Renal cortical epithelial cell (primary cell): ENCODE results near the gene TMSB10. TPM values are rescaled to one million over a fixed set of nuclear protein-coding genes. Genes with fewer than 3 reads are reported as not detected.
"Not testable (repeated sequence)": the region's sequence is repeated elsewhere in the genome, so short reads cannot be mapped to it uniquely, and the experiment has no call there.

Experiments used
- DNase-seq: peaks from one replicate; pipeline ENCODE4 v3.0.0-alpha.2; 2011; ENCODE audit warnings: low read depth
- total RNA-seq: library from RNA; depleted of rRNA; stranded (reverse); fragments of >200 nt; gene quantifications from 2 replicates; pipeline ENCODE4 v1.2.3, GENCODE V29; 2014

The TMSB10 gene
- total RNA-seq, 1 donor from 2014 or later = 4,859 TPM

DNA sequence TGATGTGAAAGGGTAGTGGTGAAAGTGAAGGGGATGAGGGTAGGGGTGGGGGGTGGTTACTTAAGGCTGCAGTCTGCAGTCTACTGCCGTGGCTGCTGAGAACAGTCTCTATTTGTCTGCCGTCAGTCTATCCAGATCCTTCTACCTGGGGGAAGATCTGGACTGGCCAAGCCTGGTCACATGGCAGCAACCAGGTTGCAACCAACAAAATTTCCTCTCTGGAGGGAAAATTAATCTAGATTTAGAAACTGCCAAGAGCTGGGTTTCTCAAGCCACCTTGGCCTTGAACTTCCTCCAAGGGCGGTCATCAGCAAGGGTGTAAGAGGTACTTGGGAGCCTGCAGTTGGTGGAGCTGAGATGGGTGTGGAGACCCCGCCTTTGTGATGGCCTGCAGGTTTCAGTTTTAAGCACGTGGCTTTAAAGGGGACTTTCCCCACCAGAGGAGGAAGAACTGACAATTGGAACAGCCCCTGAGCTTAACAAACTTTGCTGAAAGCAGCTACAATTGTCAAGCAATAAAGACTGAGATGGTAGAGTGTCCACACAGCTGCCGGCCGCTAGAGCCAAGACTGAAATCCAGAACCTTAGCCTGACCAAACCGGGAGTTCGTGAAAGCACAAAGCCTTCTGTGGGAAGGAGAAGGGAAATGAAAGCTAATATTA lies 34.1 kb downstream of the TMSB10 start:
- DNase-seq = no peak

DNA sequence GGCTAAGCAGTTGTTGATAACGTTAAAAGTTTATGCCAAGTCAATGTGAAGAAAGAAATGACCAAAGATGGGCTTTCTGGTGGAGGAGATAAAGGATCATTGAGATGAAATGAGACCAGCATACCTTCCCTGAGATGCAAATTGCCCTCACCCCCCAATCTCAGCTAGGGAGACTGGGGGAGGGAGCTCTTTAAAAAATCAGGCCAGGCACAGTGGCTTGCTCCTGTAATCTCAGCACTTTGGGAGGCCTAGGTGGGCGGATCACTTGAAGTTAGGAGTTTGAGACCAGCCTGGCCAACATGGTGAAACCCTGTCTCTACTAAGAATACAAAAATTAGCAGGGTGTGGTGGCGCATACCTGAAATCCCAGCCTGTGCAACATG lies 34.6 kb downstream of the TMSB10 start:
- DNase-seq = no peak

DNA sequence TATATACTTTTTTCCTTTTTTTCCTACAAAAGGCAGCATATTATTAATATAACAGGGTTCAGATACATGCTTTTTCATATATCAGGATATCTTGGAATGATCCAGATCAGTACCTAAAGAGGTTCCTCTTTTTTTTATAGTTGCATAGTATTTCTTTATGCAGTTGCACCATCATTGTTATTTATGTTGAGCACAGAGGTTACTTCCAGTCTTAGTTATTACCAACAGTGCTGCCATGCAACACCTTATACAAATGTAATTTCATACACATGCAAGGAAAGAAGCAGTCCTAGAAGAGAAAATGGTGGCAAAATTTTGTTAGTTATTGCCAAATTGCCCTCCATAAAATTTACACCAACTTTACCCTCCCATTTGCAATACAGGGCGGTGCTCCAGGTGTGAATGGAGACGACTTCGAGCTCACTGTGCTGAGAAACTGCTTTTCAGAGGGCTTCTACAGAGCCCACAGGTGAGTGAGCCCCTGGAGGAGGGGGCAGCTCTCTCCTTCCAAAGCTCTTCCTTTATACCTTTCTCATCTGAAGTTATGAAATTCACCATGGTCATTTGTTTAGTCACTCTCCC lies 35.5 kb downstream of the TMSB10 start:
- DNase-seq = no peak

DNA sequence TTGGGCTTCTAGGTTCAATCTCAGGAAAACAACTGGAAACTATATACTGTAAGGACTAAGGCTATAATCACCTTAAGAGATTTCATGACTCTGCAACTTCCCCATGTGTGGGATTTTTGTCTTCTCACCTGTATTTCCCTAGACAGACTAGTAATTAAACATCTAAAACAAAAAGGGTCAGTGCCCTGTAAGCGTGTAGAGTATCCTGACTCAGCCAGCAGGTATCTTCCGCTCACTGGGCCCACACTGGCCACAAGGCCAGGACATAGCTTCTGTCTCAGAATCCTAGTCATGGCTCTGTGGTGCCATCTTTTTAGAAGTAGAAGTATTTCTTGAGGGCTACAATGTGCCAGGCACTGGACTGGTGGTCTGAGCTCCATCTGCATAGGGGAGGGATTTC lies 36.7 kb downstream of the TMSB10 start:
- peak; percentile 65 for DNase-seq

DNA sequence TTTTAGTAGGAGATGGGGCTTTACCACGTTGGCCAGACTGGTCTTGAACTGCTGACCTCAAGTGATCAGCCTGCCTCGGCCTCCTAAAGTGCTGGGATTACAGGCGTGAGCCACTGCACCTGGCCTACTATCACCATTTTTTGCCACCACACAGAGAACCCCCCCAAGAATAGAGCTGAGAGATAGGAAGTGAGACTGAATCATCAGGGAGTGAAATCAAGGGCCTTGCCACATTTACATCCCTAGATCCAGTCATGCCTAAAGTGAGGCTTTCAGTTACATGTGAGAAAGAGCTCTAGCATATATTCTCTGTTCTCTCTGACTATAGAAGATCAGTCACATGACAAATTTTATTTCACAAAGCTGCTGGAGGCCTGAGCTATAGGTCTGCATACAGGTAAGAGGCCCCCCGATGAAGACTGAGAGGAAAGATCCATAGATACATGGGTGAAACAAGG lies 37.5 kb downstream of the TMSB10 start:
- DNase-seq = no peak

DNA sequence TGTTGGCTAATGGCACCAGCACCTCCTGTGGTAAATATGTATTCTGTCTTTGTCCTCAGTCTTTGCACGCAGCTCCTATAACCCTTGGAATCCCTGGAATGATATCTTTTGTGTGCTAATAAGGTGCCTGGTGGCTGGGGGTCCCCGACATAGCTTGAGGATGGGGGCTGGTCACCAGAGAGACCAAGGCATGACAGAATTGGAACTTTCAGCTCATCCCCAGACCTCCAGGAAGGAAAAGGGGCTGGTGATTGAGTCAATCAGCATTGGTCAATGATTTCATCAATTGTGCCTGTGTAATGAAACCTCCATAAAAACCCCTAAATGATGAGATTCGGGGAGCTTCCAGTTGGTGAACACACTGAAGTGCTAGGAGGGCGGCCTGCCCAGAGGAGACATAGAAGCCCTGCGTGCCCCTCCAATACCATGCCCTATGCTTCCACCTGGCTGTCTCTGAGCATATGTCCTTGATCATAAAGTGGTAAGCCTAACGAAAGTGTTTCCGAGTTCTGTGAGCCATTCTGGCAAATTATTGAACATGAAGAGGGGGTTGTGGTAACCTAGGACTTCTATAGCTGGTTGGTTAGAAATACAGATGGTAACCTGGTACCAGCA lies 38.9 kb downstream of the TMSB10 start:
- DNase-seq = no peak

DNA sequence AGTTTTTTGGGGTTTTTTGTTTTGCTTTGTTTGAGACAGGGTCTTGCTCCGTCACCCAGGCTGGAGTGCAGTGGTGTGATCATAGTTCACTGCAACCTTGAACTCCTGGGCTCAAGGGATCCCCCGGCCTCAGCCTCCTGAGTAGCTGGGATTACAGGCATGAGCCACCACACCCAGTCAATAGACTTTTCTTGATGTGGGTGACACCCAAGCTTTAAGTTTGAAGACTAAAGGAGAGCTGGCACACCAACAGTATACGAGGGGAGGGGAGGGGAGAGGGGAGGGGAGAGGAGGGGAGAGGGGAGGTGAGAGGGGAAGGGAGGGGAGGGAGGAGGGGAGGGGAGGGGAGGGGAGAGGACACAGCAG lies 40.4 kb downstream of the TMSB10 start:
- DNase-seq = not testable (repeated sequence)

DNA sequence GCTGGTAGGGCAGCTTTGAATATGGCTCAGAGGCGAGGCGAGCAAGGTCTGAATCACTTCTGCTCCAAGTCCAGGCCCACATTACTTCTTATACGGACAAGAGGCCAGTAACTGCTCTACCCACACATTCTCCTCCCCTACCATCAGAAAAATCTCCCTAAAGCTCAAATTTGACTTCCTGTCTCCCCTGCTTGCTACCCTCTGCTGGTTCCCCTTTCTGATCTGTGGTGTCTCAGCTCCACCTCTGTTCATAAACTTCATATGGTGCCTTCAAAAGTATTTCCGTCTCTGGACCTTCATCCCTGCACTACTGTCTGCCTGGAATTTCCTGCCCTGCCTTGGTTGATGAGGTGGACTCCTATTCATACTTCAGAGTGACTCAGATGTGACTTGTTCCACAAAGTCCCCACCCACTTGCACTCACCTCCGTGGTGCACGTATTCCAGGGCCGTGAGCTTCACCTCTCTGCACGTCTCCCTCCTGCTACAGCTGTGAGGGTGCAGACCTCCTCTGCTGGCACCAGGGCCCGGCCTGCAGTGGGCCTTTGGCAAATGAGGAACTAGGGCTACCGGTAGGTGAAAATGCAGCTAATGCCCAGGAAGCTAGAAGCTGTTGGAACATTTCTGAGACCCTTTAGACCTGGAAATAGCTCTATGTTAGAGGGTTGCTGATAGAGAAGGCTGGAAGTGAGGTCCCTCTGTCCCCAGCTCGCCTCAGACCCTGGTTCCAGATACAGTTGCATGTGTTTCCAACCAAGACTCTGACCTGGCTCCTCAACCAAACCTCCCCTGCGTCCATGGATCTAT lies 41.0 kb downstream of the TMSB10 start:
- peak; percentile 95 for DNase-seq

DNA sequence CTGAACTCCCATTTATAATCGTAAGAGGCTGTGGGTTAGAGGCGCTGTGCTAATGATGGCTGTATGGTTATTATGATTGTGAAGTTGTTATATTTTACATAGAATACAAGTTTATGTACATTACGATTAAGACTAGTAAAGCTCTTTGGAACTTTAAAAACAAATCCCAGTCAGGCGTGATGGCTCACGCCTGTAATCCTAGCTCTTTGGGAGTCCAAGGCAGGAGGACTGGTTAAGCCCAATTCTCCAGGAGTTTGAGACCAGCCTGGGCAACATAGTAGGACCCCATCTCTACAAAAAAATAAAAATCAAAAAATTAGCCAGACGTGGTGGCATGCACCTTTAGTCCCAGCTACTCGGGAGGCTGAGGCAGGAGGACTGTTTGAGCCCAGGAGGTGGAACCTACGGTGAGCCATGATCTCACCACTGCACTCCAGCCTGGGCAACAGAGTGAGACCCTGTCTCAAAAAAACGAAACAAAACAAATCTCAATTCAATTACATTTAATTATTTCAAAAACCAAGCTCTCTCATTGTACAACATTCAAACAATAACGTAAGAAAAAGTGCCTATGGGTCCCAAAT lies 41.6 kb downstream of the TMSB10 start:
- DNase-seq = no peak

DNA sequence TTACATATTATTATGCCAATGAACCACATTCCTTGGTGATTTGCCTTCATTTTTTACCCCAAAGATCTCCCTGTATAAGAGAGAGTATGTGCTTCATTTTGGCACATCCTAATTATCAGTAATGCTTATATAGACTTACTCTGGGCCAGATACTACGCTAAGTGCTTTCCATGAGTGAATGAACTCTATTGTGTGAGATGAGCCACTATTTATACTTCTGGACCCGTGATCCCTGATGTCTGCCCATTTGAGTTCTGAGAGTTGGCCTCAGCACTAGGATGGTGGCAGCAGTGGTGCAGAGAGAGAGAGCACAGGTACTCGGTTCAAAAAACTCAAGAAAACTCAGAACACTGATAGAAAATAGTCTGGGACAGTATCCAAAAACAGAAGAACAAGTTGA lies 48.1 kb downstream of the TMSB10 start:
- no peak for DNase-seq

DNA sequence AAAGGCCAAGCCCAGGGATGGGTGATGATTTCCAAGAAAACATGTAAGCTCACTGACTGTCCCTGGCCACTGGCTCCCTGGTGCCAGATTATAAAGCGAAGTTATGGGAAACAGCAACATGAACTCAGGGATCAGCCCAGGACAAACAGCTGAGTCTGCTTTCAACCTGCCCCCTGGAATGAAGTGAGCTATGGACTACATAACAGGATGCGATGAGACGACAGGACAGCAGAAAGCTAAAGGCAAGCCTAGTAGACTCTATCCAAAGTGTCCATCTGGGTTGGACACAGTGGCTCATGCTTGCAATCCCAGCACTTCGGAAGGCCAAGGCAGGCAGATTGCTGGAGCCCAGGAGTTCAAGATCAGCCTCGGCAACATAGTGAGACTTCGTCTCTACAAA lies 48.9 kb downstream of the TMSB10 start:
- DNase-seq = no peak

Other genes with a start within 250 kb of the TMSB10 start
- gene TRABD2A, start 24.6 kb upstream of the TMSB10 start, total RNA-seq = 1.1 and 3.1 TPM in 2 replicates
- gene KCMF1, start 65.5 kb downstream of the TMSB10 start, total RNA-seq = 95.9 and 109 TPM in 2 replicates
- gene TCF7L1, start 227.7 kb downstream of the TMSB10 start, total RNA-seq = 0.52 and 1.4 TPM in 2 replicates